DMS153 (cell line): Measurements from ENCODE around the gene CCSER2.
"Not testable (repeated sequence)": the region's sequence is repeated elsewhere in the genome, so short reads cannot be mapped to it uniquely, and the experiment has no call there.

ENCODE experiments used
- DNase-seq: peaks from one replicate; lab custom pipeline; 2025; lab: John Stamatoyannopoulos, UW

Gene CCSER2, protein sequence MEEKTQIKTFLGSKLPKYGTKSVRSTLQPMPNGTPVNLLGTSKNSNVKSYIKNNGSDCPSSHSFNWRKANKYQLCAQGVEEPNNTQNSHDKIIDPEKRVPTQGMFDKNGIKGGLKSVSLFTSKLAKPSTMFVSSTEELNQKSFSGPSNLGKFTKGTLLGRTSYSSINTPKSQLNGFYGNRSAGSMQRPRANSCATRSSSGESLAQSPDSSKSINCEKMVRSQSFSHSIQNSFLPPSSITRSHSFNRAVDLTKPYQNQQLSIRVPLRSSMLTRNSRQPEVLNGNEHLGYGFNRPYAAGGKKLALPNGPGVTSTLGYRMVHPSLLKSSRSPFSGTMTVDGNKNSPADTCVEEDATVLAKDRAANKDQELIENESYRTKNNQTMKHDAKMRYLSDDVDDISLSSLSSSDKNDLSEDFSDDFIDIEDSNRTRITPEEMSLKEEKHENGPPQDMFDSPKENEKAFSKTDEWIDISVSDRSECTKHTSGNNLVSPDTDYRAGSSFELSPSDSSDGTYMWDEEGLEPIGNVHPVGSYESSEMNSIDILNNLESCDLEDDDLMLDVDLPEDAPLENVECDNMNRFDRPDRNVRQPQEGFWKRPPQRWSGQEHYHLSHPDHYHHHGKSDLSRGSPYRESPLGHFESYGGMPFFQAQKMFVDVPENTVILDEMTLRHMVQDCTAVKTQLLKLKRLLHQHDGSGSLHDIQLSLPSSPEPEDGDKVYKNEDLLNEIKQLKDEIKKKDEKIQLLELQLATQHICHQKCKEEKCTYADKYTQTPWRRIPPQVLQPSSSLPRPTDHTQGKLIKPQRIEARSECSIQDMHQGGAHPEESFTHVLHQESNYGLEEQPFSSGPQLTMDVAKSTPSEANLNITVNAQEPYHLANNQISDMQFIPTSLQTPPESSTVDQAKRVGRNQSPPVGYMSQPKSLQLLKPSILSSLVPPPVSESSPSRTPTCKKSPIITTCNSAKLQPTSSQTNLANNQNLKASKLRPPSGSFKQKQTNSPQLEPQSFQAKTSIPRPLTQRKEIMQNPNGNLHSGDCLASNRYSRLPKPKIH

DNA sequence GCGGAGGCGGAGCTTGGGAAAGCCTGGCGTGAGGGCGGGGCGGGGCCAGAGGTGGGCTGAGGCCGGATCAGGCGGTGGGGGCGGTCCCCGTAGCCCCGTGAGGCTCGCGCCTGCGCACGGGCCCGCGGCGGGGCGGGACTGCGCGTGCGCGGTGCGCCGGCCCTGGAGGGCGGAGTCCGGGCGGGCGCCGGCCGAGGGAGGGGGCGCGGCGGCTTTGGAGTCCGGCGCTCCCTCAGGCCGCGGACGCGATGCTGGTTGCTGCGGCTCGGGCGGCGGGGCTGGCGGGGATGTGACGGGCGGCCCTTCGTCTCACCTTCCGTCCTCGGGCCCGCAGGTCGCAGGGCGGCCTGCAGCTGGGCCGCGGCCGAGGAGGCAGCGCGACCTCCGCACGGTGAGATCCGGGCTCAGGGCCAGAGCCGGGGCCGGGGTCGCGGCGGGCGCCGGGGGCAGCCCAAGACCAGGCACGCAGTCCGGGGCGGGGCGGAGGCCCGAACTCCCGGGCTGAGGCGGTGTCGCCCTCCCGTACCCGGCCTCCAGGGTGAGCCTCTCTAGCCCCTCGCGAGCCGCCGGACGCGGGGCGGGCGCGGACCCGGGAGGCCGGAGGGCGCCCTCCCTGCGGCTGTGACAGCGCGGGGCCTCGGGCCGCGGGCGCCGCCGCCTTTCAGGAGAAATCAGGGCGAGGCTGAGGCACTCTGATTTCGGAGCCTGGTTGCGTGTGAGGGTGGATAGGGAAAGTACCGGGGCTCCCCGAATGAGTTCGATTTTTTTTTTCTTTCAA lies at the start of gene CCSER2:
CCSER2 (plus strand) TSS at position 172 of the 778 bp plus-strand sequence. CDS start 42,464 bp downstream, outside the sequence.
- peak; percentile 78 for DNase-seq

- DNase-seq, result not testable (repeated sequence)
Measured at GRCh38 chr10:84279876-84280475, 48.4 kb upstream of the CCSER2 start.

DNA sequence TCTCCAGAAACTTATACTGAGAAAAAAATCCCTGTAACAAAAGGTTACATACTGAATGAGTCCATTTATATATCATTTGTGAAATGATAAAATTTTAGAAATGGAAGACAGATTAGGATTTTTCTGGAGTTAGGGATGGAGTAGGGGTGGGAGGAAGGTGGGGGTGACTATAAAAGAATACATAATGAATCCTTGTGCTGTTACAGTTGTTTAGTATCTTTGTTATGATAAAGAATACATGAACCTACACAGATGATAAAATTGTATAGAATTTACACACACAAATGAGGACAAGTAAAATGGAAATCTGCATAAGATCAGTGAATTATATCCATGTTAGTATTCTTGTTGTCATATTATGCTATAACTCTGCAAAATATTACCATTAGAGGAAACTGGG lies 41.7 kb upstream of the CCSER2 start:
- DNase-seq, result no peak

GRCh38 chr10:84288151-84288550 lies 40.2 kb upstream of the CCSER2 start:
- no peak for DNase-seq

- no peak for DNase-seq
Measured at GRCh38 chr10:84289521-84290200, 38.7 kb upstream of the CCSER2 start.

- no peak for DNase-seq
Measured at GRCh38 chr10:84290235-84290634, 38.2 kb upstream of the CCSER2 start.

- DNase-seq, result no peak
Measured at GRCh38 chr10:84291384-84291783, 37.0 kb upstream of the CCSER2 start.

GRCh38 chr10:84292502-84292901 lies 35.9 kb upstream of the CCSER2 start:
- no peak for DNase-seq

GRCh38 chr10:84293171-84293570 lies 35.2 kb upstream of the CCSER2 start:
- DNase-seq, result no peak

- no peak for DNase-seq
Measured at GRCh38 chr10:84293574-84294016, 34.8 kb upstream of the CCSER2 start.

GRCh38 chr10:84294766-84295447 lies 33.5 kb upstream of the CCSER2 start:
- no peak for DNase-seq

GRCh38 chr10:84296091-84296981 lies 32.1 kb upstream of the CCSER2 start:
- peak; percentile 5 for DNase-seq

DNA sequence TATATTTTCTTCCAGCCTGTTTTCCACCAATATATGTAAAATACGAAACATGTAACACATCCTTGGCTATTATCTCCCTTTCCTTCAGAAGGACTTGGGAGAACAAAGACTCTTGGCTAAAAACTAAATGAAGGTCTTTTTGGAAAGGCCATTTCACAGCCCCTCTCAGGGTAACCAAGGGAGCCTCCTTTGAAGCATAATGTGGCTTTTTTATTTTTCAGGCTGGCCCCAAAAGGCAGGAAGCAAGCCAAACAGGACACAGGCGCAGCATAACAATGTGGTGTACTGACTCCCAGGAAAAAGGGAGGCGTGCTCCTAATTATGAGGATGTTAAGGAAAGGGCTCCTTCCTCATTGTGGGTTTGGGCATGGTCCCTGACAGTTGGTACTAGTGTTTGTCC lies 30.3 kb upstream of the CCSER2 start:
- no peak for DNase-seq

- DNase-seq, result no peak
Measured at GRCh38 chr10:84302223-84302622, 26.2 kb upstream of the CCSER2 start.

- DNase-seq, result no peak
Measured at GRCh38 chr10:84306751-84307384, 21.5 kb upstream of the CCSER2 start.

DNA sequence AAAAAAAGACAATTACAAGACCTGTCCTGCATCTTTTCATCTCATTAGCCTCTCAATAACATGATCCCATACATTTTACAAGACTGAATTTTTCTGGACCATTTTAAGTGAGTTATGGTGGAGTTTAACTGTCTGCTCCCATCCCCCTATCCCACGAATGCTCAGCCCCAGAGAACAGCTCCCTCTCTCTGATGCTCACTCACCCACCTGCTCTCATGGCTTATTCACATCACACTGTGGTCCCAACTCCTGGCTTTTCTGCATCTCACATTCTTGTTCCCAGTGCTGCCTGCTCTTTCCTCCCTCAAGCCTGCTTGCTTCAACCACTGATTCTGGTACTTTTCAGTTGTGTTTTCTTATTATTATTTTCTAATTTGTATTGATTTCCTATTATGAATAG lies 20.4 kb upstream of the CCSER2 start:
- no peak for DNase-seq

DNA sequence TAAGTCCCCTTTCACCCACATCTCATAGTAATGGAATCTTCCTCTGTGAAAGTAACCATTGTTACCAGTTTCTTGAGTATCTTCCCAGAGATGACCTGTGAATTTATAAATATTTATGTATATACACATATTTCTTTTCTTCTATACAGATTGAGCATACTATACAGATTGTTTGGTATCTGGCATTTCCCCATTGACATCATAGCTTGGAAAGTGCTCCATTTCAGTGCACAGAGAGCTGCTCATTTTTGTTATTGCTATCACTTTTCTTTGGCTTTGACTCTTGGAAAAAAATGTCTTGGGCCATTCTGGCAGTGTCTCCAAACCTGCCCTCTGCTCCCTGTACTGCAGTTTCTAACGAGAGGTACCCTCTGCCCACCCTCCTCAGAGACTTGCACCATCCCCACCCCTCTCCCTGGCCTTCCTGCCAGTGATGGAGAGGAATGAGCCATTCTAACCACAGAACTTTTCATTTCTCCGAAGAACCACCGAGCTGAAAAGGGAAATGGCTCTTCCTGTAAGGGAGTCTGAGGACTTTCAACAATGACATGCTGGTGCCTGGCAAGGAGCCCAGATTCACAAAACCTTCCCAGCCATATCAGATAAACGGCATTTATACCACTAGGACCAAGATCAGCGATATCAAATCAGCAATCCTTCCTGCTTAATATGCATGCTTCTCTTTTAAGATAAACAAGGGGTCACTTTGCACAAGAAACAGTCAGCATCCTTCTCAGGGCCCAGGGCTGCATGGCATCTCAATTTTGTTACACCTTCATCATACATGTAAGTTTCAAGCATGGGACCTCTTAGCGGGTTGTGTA lies 19.7 kb upstream of the CCSER2 start:
- DNase-seq, result peak; percentile 72

- DNase-seq, result peak; percentile 13
Measured at GRCh38 chr10:84310470-84310869, 17.9 kb upstream of the CCSER2 start.
